ENCODE results near the gene AGAP2.

The AGAP2 gene

DNA sequence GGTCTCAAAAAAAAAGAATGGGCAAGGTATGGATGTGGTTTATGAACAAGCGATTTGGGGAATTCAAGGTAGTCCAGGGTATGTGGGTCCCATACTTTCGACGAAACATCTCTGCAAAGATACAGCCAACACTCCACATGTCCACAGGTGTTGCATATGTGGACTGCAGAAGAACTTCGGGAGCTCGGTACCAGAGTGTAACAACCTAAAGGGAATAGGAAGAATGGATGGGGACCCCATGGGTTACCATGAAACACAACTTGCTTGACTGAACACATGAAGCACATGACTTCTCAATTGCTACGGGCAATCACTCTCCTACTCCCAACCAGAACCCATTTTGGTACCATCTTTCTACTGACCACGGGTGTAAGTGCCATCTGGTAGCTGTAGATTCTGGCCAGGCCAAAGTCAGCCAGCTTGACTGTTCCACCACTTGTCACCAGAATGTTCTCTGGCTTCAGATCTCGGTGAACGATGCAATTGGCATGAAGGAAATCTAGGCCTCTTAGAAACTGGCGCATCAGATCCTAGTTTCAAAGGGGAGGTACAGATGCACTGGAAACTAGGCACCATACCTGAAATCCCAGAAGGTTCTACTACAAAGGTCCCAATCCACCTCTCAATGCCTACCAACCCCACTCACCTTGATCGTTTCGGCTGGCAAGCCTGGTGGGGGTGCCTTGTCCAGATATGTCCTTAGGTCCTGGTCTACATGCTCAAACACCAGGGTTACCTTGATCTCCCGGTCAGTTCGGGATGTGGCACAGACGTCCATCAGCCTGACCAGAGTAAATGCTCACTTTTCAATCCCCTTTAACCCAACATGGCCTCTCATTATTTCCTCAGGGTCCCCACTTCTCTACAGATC, 12.3 kb upstream of the AGAP2 start:
- no peak for TF ChIP-seq OVOL3 (tag by site-specific recombination; IDR thresholded peaks at IDR 0.05)
- TF ChIP-seq ZNF596 (tag by site-specific recombination; IDR thresholded peaks at IDR 0.05): no peak
- TF ChIP-seq ZNF140 (tag by site-specific recombination; IDR thresholded peaks at IDR 0.05): no peak
- TF ChIP-seq ZNF585B (tag by site-specific recombination; IDR thresholded peaks at IDR 0.05): no peak
- TF ChIP-seq MYNN (tag by site-specific recombination; IDR thresholded peaks at IDR 0.05; ENCODE audit: borderline replicate concordance): no peak
- TF ChIP-seq GFI1B (tag by site-specific recombination; IDR thresholded peaks at IDR 0.05): no peak
- no peak for TF ChIP-seq ZNF423 (tag by site-specific recombination; IDR thresholded peaks at IDR 0.05)
- TF ChIP-seq ZNF670 (tag by site-specific recombination; IDR thresholded peaks at IDR 0.05; ENCODE audit: low read depth): no peak
- TF ChIP-seq ZNF521 (tag by site-specific recombination; IDR thresholded peaks at IDR 0.05): no peak
- TF ChIP-seq, protein P1, sequence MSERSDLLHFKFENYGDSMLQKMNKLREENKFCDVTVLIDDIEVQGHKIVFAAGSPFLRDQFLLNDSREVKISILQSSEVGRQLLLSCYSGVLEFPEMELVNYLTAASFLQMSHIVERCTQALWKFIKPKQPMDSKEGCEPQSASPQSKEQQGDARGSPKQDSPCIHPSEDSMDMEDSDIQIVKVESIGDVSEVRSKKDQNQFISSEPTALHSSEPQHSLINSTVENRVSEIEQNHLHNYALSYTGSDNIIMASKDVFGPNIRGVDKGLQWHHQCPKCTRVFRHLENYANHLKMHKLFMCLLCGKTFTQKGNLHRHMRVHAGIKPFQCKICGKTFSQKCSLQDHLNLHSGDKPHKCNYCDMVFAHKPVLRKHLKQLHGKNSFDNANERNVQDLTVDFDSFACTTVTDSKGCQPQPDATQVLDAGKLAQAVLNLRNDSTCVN (tag by site-specific recombination; optimal IDR thresholded peaks at IDR 0.05): no peak
- TF ChIP-seq, protein P2, sequence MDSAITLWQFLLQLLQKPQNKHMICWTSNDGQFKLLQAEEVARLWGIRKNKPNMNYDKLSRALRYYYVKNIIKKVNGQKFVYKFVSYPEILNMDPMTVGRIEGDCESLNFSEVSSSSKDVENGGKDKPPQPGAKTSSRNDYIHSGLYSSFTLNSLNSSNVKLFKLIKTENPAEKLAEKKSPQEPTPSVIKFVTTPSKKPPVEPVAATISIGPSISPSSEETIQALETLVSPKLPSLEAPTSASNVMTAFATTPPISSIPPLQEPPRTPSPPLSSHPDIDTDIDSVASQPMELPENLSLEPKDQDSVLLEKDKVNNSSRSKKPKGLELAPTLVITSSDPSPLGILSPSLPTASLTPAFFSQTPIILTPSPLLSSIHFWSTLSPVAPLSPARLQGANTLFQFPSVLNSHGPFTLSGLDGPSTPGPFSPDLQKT (IDR thresholded peaks at IDR 0.05; ENCODE audit: borderline replicate concordance, low read depth, low read length): no peak
- no peak for TF ChIP-seq PRDM1 (tag by site-specific recombination; IDR thresholded peaks at IDR 0.05)
- no peak for TF ChIP-seq SP2 (tag by site-specific recombination; IDR thresholded peaks at IDR 0.05)
- TF ChIP-seq KLF8 (tag by site-specific recombination; IDR thresholded peaks at IDR 0.05): no peak
- TF ChIP-seq ZNF776 (tag by site-specific recombination; IDR thresholded peaks at IDR 0.05; ENCODE audit: borderline replicate concordance): no peak
- no peak for TF ChIP-seq ZNF416 (tag by site-specific recombination; IDR thresholded peaks at IDR 0.05)
- Histone ChIP-seq H3K4me1 (ENCODE audit: control insufficient read depth, insufficient read depth, low read length) (peaks cover 16% of the 10 kb centered on the region), H3K27ac (ENCODE audit: extremely low read depth, low read depth, low read length) (peak overlapping the region; percentile 84), H3K4me3 (ENCODE audit: low read depth, low read length) (peak overlapping the region; percentile 83), H3K36me3 (ENCODE audit: control insufficient read depth in 2 of 2, insufficient read depth in 1 of 2, low read length in 2 of 2) (peaks cover 17 to 56% of the 10 kb centered on the region in 2 experiments), H3K9me3 (ENCODE audit: control insufficient read depth, insufficient read depth, low read depth, low read length) (no peaks in the 10 kb centered on the region)
- CTCF ChIA-PET: interaction anchor here (1.1 to 1.8 kb wide), 3 partner anchors 9 to 167 kb away, joined by 3 to 6 read pairs (median 4); no protein-coding TSS in a partner anchor
- POLR2A ChIA-PET: no interaction called here

DNA sequence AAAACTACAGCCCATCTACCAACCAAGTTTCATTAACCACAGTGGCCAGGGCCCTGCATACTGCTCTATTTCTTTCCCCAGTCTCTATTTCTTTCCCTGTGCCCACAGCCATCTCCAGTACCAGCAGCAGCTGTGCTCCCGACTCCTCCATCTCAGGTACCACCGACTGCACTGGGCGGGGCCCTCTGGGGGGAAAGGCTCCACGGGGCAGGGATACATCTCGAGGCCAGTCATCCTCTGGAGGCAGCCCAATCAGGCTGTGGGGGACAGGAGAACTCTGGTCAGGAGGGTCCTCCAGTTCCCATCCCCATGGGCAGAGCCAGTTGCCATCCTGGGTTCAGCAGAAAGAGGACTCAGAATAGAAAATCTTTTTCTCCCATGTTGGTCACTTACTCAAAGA, 10.5 kb upstream of the AGAP2 start:
- TF ChIP-seq, protein P3, sequence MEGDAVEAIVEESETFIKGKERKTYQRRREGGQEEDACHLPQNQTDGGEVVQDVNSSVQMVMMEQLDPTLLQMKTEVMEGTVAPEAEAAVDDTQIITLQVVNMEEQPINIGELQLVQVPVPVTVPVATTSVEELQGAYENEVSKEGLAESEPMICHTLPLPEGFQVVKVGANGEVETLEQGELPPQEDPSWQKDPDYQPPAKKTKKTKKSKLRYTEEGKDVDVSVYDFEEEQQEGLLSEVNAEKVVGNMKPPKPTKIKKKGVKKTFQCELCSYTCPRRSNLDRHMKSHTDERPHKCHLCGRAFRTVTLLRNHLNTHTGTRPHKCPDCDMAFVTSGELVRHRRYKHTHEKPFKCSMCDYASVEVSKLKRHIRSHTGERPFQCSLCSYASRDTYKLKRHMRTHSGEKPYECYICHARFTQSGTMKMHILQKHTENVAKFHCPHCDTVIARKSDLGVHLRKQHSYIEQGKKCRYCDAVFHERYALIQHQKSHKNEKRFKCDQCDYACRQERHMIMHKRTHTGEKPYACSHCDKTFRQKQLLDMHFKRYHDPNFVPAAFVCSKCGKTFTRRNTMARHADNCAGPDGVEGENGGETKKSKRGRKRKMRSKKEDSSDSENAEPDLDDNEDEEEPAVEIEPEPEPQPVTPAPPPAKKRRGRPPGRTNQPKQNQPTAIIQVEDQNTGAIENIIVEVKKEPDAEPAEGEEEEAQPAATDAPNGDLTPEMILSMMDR (tag by site-specific recombination; IDR thresholded peaks at IDR 0.05): no peak
- TF ChIP-seq REPIN1 (tag by site-specific recombination; IDR thresholded peaks at IDR 0.05; ENCODE audit: low read depth) (no peak), ZNF544 (tag by site-specific recombination; IDR thresholded peaks at IDR 0.05) (no peak), ZNF558 (tag by site-specific recombination; IDR thresholded peaks at IDR 0.05) (no peak), EGR2 (tag by site-specific recombination; IDR thresholded peaks at IDR 0.05; ENCODE audit: low read depth) (no peak), ZNF670 (tag by site-specific recombination; IDR thresholded peaks at IDR 0.05; ENCODE audit: low read depth) (no peak), ZNF169 (tag by site-specific recombination; IDR thresholded peaks at IDR 0.05) (no peak), TRIM28 (IDR thresholded peaks at IDR 0.05; ENCODE audit: borderline replicate concordance, low read length) (no peak), ZNF837 (tag by site-specific recombination; IDR thresholded peaks at IDR 0.05) (no peak), ZXDB (tag by site-specific recombination; IDR thresholded peaks at IDR 0.05) (no peak), ZBTB7A (tag by site-specific recombination; IDR thresholded peaks at IDR 0.05; ENCODE audit: low read depth) (no peak)
- TF ChIP-seq, protein P4, sequence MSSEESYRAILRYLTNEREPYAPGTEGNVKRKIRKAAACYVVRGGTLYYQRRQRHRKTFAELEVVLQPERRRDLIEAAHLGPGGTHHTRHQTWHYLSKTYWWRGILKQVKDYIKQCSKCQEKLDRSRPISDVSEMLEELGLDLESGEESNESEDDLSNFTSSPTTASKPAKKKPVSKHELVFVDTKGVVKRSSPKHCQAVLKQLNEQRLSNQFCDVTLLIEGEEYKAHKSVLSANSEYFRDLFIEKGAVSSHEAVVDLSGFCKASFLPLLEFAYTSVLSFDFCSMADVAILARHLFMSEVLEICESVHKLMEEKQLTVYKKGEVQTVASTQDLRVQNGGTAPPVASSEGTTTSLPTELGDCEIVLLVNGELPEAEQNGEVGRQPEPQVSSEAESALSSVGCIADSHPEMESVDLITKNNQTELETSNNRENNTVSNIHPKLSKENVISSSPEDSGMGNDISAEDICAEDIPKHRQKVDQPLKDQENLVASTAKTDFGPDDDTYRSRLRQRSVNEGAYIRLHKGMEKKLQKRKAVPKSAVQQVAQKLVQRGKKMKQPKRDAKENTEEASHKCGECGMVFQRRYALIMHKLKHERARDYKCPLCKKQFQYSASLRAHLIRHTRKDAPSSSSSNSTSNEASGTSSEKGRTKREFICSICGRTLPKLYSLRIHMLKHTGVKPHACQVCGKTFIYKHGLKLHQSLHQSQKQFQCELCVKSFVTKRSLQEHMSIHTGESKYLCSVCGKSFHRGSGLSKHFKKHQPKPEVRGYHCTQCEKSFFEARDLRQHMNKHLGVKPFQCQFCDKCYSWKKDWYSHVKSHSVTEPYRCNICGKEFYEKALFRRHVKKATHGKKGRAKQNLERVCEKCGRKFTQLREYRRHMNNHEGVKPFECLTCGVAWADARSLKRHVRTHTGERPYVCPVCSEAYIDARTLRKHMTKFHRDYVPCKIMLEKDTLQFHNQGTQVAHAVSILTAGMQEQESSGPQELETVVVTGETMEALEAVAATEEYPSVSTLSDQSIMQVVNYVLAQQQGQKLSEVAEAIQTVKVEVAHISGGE (tag by site-specific recombination; conservative IDR thresholded peaks at IDR 0.05; ENCODE audit: low read depth): no peak
- Histone ChIP-seq H3K27ac (ENCODE audit: extremely low read depth, low read depth, low read length) (no peak overlapping the region), H3K36me3 (ENCODE audit: control insufficient read depth in 2 of 2, insufficient read depth in 1 of 2, low read length in 2 of 2) (peaks cover 17 to 57% of the 10 kb centered on the region in 2 experiments), H3K9me3 (ENCODE audit: control insufficient read depth, insufficient read depth, low read depth, low read length) (no peaks in the 10 kb centered on the region), H3K4me1 (ENCODE audit: control insufficient read depth, insufficient read depth, low read length) (peaks cover 13% of the 10 kb centered on the region), H3K4me3 (ENCODE audit: low read depth, low read length) (no peak overlapping the region)
- ChIA-PET POLR2A (interaction anchor here (0.5 to 0.7 kb wide), 2 partner anchors 20 to 23 kb away, joined by 3 to 4 read pairs; partner anchors contain the start of genes EEF1AKMT3 and METTL1), CTCF (no interaction called here)
